ENCODE data around the gene GTF2A2. TPM values are rescaled to one million over a fixed set of nuclear protein-coding genes. Genes with fewer than 3 reads are reported as not detected.

Gene GTF2A2
- total RNA-seq, 1 experiment from 2014 or later: 175 TPM

- no peak for TF ChIP-seq POLR2A (IDR thresholded peaks at IDR 0.05; ENCODE audit: borderline replicate concordance, extremely low read depth, insufficient read depth, insufficient read length)
- no peak for TF ChIP-seq SP1 (IDR thresholded peaks at IDR 0.05; ENCODE audit: low read depth)
Measured at GRCh38 chr15:59622289-59622688, 35.0 kb downstream of the GTF2A2 start (continued).

GRCh38 chr15:59618406-59618805, 38.9 kb downstream of the GTF2A2 start:
- H3K4me3 ChIP-seq (replicated peaks in 1 of 2; ENCODE audit: low read depth in 1 of 2, low read length in 2 of 2): no peak overlapping the region
- H3K4me1 ChIP-seq (ENCODE audit: control insufficient read depth in 1 of 2, insufficient read depth in 2 of 2, low read length in 2 of 2): peaks cover 0 to 10% of the 10 kb centered on the region in 2 experiments; a peak in 2 of 4 replicates
- H3K27me3 ChIP-seq (ENCODE audit: insufficient read depth, low read length): no peaks in the 10 kb centered on the region
- no peak overlapping the region for H2AFZ ChIP-seq (ENCODE audit: low read depth, low read length, poor library complexity, severe bottlenecking)
- POLR2A ChIA-PET: no interaction called here
- CTCF ChIA-PET: no interaction called here
- no peaks in the 10 kb centered on the region for H3K9me3 ChIP-seq (ENCODE audit: control insufficient read depth in 1 of 2, insufficient read depth in 1 of 2, low read depth in 1 of 2, low read length in 2 of 2)
- RAD21 ChIA-PET (ENCODE audit: low non-redundant PET in 1 of 2, low total read pairs in 2 of 2, uncharacterized antibody in 2 of 2, unreplicated experiment in 2 of 2): no interaction called here
- no peaks in the 10 kb centered on the region for H4K20me1 ChIP-seq (ENCODE audit: insufficient read depth)
- no peak overlapping the region for H3K9ac ChIP-seq (ENCODE audit: low read length)
- no peak overlapping the region for H3K27ac ChIP-seq (ENCODE audit: low read depth, low read length)
- TF ChIP-seq ZFX (IDR thresholded peaks at IDR 0.05) (no peak), FOSL1 (IDR thresholded peaks at IDR 0.05; ENCODE audit: low read depth) (no peak), ELF1 (IDR thresholded peaks at IDR 0.05; ENCODE audit: borderline replicate concordance, low read depth) (no peak), CTCF (IDR thresholded peaks at IDR 0.05 in 2 of 3, conservative IDR thresholded peaks at IDR 0.05 in 1 of 3; ENCODE audit: borderline replicate concordance in 1 of 3, insufficient read depth in 1 of 3, low read depth in 2 of 3, low read length in 2 of 3) (no peak), MAX (IDR thresholded peaks at IDR 0.05) (no peak), ZBTB33 (IDR thresholded peaks at IDR 0.05; ENCODE audit: extremely low read depth, insufficient replicate concordance, low read length) (no peak), POLR2A (IDR thresholded peaks at IDR 0.05; ENCODE audit: borderline replicate concordance, extremely low read depth, insufficient read depth, insufficient read length) (no peak), EZH2phosphoT487 (IDR thresholded peaks at IDR 0.05; ENCODE audit: borderline replicate concordance) (no peak), RAD21 (IDR thresholded peaks at IDR 0.05; ENCODE audit: low read depth) (no peak), SRF (IDR thresholded peaks at IDR 0.05; ENCODE audit: low read depth) (no peak)
- no peaks in the 10 kb centered on the region for H3K36me3 ChIP-seq (ENCODE audit: control insufficient read depth in 1 of 2, insufficient read depth in 2 of 2, low read length in 2 of 2)
- no peak overlapping the region for H3K4me2 ChIP-seq (ENCODE audit: low read length)
- DNase-seq (ENCODE audit: low read depth, low spot score) (no peak), ATAC-seq (no peak)
- no peaks in the 10 kb centered on the region for H3K9me2 ChIP-seq (ENCODE audit: insufficient read depth)
- intact Hi-C loops (cut with micrococcal nuclease): no loop called here
- no TSS peak for BruUV-seq (replicated peaks)
- no peaks in the 10 kb centered on the region for H3K79me2 ChIP-seq (ENCODE audit: insufficient read depth, low read length)
